Right lung (tissue), 5 donors: ENCODE measurements around the gene TFAP2E. TPM values are rescaled to one million over a fixed set of nuclear protein-coding genes. Genes with fewer than 3 reads are reported as not detected.
A peak's percentile ranks its signal among the peaks of the same experiment; 100 is the strongest.

Experiments used
- DNase-seq, 2 donors: peaks; one replicate each; pipeline ENCODE4 v3.0.0-alpha.2; 2013
- polyA plus RNA-seq, 5 donors: library from polyadenylated mRNA; unstranded; fragments of 120-200 nt; gene quantifications; one replicate each; pipeline versions ENCODE4 v1.2.1 to v1.2.3, GENCODE V29; 2013; ENCODE audit warnings: inconsistent platforms in 1 of 5, low replicate concordance in 1 of 5; ENCODE audit not compliant: insufficient read length in 5 of 5, insufficient read depth in 1 of 5

The TFAP2E gene
- polyA plus RNA-seq, 5 donors, result 3.0 to 7.3 (median 4.2) TPM

DNA sequence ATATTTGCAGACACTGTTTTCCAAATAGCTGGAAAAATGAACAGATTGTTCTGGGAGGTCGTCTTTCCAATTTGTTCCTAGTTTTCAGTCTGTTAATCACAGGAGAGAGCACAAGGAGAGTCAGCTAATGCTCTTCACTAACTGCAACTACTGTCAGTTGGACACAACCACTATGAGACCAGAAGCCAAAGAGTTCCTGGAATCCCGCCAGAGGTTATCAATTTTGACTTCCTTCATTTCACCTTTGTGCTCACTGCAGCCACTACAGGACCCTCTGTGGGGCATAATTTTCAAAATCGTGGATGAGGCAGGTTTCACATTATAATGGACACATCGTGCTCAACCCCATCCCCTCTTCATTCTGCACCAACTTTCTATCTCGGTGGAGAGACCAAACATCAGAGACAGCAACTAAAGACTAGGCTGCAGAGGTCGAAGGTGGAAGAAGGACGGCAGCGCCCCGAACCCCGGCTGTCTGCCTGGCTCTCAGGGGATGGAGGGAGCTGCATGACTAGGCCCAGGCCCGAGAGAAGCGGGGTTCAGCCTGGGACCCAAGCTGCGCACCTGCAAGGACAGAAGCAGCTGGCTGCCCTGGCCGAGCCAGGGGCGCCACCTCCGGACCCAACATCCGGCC is 16.5 kb upstream of the TFAP2E start:
- no peak for DNase-seq

DNA sequence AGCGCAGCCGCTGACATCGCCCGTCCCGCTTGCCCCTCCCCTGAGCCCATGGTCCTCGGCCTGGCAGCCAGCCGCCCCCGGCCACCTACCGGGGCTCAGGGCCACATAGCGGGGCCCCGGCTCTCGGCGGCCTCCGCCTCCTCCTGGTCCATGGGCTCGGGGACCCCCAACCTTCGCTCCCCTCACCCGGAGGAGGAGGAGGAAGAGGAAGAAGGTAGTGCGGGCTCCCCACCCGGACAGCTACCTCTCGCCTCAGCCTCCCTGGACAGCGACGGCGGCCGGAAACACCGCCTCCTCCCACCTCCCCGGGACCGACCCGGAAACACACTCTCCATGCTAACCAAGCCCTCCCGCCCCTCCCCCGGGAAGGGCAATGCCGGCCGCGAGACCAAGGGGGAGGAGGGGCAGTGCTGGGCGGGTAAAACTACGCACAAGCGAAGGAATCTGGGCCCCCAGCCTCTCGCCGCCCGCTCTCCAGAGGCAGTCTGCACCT is 15.9 kb upstream of the TFAP2E start, which contains the start of gene KIAA0319L:
Gene KIAA0319L (minus strand): TSS at position 286 of the 493 bp plus-strand sequence. CDS start 2,912 bp downstream, outside the sequence.
- peak in 1 of 2 donors; percentile 97 for DNase-seq

DNA sequence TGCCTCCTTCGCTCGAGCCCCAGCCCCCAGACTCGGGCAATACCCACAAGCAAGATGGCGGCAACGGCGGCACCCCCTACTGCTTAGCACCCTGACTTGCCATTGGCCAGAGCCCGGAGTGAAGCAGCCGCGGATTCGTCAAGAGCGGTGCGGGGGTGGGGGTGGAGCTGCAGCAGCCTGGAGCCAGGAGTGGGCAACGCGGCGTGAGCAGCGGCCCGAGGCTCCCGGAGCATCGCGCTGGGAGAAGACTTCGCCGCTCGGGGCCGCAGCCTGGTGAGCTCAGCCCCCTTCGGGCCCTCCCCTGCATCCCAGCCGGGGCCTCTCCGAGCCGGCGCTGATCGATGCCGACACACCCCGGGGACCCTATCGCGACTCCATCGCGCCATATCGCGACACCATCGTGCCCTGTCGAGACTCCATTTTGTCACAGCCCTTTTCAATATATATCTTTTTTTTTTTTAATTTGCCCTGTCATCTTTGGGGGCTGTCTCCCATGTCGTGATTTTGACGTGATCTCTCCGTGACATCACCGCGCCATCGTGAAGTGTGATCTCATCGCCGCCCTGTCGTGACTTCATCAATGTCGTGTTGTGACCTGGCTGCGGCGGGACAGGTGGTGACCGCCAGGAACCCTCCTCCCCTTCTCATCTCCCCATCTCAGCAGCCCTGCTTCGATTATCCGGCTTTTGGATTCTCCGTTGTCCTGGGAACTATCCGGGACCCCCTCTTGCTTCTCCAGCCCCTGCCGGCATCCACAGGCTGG is 15.3 kb upstream of the TFAP2E start, which contains the start of gene NCDN:
Gene NCDN (plus strand): TSS at position 189 of the 763 bp plus-strand sequence. CDS start 392 bp downstream, at position 581.
- DNase-seq, result peak in 1 of 2 donors; percentile 99

DNA sequence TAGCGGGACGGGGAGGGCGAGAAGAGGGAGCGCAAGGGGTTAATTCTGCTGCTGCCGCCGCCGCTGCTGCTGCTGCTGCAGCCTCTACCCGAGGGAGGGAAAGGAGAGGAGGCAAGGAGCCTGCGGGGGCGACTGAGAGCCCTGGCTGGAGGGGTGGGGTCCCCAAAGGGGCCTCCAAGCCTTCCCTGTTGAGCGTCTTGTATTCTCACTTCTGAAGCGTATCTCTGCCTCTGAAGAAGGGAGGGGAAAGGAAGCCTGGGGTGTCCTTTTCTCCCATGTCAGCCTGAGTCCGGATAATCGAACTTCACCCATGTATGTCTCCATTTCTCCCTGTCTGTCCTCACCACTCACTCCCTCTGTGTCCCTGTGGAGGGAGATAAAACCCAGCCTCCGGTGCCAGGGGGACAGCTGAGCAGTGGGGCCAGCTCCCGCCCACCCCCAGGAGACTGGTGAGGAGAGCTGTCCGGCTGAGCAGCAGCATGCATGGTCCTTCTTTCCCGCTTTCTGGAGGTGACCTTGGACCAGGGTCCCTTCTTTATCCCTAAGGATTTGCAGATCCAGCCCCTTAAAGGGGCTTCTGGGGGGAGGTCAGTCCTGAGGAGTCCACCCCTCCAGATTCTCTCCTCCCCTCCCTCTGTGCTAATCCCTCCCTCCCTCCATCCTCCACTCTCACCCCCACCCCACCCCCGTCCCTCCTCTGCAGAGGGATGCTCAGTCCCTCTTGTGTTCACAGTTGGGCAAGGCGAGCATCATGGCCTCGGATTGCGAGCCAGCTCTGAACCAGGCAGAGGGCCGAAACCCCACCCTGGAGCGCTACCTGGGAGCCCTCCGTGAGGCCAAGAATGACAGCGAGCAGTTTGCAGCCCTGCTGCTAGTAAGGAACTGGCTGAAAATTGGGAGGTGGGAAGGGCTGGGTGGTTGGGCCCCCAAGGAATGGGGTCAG is 14.5 kb upstream of the TFAP2E start:
- no peak for DNase-seq

DNA sequence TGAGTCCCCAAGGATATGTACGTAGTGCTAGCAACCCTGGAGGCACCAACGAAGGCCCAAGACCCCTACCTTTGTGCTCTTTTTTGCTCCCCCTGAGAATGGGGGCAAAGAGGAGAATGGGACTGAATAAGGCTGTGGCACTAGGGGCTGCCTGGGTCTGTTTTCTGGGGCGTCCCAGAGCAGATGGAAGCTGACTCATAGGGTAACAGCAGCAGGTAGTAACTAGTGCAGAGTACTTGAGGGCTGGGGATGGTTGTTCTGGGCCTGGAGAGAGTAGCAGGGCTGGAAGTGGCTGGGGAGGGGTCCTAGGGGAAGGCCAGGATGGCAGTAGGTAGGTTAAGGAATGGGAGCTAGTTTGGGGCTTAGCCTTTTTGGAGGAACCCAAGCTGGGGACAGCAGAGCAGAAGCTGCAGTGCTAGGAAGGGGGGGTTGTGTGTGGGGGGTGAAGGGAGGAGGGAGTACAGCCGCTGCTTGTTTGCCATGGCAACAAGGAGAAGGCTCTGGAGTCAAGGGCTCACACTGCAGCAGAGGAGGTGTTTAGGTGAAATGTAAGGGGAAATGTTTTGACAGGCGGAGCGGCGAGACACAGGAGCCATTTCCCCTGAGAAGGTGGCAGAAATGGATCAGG is 13.7 kb upstream of the TFAP2E start:
- no peak for DNase-seq

DNA sequence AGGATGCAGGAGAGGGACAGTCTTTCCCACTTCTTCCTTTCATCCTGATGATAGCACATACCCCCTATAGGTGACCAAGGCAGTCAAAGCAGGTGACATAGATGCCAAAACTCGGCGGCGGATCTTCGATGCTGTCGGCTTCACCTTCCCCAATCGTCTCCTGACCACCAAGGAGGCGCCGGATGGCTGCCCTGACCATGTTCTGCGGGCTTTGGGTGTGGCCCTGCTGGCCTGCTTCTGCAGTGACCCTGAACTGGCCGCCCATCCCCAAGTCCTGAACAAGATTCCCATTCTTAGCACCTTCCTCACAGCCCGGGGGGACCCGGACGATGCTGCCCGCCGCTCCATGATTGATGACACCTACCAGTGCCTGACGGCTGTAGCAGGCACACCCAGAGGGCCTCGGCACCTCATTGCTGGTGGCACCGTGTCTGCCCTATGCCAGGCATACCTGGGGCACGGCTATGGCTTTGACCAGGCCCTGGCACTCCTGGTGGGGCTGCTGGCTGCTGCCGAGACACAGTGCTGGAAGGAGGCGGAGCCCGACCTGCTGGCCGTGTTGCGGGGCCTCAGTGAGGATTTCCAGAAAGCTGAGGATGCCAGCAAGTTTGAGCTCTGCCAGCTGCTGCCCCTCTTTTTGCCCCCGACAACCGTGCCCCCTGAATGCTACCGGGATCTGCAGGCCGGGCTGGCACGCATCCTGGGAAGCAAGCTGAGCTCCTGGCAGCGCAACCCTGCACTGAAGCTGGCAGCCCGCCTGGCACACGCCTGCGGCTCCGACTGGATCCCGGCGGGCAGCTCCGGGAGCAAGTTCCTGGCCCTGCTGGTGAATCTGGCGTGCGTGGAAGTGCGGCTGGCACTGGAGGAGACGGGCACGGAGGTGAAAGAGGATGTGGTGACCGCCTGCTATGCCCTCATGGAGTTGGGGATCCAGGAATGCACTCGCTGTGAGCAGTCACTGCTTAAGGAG is 12.6 kb upstream of the TFAP2E start:
- DNase-seq, result no peak

DNA sequence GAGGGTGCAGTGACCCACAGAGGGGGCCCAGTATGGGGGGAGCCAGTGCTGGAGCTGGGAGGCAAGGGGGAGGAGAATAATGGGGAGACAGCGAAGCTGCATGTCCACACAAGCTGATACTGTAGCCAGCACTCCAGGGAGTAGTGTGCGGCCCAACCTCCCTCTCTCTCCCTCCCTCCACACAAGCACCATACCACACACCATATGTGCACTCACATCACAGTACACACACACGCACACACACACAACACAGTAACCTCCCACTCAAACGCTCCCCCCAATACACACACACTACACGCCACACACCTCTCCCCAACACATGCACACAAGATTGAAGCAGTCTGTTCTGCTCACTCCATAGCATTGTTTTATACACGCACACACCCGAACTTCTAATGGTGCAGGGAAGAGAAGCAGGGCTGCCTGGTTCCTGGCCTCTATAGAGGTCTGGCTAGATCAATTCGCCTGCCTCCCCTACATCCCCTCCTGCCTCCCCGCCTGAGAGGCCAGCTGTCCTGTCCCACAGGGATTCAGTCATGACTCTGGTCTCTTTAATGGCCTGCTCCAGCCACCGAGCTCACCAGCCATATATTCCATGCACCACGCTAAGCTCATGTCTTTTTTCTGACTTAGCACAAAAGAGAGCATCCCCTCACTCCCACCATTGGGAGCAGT is 11.7 kb upstream of the TFAP2E start:
- no peak for DNase-seq

DNA sequence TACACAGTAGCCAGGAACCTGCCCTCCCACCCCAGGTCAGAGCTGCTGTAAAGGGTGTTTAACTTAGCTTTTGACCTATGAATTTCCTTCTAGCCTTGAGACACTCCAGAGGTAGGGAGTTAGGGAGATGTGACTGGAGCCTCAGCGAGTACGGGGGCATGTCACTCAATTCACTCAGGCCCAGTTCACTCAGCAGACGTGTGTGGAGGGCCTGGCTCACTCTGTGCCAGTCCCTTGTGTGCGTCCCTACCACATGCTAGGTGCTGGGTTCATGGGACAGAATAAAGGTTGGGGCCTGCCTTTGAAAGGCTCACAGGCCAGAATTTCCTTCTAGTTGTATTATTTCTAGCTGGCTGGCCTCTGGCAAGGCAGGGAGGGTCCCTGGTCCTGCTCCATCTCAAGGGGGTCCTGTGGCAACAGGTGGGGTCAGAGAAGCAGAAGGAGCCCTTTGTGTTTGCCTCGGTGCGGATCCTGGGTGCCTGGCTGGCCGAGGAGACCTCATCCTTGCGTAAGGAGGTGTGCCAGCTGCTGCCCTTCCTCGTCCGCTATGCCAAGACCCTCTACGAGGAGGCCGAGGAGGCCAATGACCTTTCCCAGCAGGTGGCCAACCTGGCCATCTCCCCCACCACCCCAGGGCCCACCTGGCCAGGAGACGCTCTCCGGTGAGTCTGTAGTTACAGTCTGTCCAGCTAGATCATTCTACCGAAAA is 11.0 kb upstream of the TFAP2E start:
- no peak for DNase-seq

DNA sequence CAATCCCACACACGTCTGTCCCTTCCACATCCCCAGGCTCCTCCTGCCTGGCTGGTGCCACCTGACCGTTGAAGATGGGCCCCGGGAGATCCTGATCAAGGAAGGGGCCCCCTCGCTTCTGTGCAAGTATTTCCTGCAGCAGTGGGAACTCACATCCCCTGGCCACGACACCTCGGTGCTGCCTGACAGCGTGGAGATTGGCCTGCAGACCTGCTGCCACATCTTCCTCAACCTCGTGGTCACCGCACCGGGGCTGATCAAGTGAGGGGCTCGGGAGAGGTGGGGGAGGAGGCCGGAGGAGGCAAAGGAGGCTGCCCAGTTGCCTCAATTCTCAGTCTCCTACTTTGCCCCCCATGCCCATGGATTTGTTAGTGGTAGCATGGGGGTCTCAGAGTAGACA is 9.9 kb upstream of the TFAP2E start:
- DNase-seq, result no peak

DNA sequence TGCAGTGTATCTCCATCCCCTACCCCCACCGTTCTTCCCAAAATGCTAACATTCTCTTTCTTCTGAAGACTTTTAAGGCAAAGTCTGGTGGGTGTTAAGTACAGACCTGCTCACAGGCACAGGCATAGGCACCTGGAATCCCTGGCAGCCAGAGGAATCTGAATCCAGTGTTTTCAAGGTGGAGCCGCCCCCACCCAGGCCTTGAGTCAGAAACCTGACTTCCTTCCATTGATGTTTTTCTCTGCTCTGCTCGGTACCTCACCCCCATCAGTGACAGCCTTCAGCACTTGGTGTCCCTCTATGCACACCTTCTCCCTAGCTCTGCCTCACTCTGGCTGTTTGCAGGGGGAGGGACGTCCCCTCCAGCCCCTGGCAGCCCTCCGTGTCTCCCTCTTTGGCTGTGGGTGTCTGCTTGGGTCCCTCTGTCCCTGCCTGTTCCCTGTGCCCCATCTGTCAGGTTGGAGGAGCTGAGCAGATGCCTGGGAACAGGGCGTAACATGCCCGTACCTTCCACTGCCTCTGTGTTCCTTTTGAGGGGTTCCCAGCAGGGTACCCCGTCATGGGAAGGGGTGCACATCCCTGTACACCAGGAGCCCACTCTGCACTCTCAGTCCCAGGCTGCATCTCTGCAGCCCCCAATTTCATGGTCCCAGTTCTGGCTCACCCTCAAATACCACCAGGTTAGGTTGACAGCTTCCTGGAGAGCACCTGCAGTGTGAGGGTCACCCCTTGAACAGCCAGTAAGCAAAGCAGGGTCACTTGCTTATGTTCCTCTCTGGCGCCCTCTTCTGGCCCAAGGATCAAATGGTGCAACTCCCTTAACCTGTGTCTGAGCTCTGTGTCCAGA is 8.9 kb upstream of the TFAP2E start:
- DNase-seq, result peak in 1 of 2 donors; percentile 68

DNA sequence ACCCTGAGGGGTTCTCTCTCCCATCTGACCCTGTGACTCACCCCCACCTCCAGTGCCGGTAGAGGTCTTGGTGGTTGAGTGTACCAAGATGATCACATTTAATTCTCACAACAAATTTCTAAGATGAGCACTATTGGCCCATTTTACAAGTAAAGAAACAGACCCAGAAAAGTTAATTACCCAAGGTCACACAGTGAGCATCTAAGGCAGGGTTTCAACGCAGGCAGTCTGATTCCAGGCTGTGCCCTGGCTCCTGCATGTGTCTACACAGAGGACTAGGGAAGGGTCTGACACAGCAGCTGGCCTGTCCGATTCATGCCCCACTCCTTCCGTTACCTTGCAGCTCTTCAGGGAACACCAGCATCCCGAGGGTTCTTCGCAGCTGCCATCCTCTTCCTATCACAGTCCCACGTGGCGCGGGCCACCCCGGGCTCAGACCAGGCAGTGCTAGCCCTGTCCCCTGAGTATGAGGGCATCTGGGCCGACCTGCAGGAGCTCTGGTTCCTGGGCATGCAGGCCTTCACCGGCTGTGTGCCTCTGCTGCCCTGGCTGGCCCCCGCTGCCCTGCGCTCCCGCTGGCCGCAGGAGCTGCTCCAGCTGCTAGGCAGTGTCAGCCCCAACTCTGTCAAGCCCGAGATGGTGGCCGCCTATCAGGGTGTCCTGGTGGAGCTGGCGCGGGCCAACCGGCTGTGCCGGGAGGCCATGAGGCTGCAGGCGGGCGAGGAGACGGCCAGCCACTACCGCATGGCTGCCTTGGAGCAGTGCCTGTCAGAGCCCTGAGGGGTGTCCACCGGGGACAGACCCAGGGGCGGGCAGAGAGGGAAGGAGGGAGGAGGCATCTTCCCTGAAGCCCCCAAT is 8.0 kb upstream of the TFAP2E start:
- no peak for DNase-seq

DNA sequence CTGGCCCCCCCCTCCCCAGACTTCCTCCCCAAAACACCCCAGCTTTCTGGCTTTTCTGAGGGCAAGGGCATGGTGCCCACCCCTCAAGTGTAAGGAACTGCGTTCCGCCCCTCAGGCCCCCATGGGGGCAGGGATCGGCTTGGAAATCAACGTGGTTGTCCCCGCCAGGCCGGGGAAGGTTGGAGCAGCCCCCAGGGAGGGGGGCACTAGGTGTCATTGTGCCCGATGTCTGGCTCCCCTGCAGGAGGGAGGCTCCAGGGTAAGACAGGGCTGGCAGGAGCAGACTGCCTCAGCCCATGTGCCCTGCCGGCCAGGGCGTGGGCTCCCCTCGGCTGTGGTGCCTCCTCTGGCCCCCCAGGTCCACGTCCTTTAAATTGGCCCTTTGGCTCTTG is 7.4 kb upstream of the TFAP2E start:
- DNase-seq, result no peak

DNA sequence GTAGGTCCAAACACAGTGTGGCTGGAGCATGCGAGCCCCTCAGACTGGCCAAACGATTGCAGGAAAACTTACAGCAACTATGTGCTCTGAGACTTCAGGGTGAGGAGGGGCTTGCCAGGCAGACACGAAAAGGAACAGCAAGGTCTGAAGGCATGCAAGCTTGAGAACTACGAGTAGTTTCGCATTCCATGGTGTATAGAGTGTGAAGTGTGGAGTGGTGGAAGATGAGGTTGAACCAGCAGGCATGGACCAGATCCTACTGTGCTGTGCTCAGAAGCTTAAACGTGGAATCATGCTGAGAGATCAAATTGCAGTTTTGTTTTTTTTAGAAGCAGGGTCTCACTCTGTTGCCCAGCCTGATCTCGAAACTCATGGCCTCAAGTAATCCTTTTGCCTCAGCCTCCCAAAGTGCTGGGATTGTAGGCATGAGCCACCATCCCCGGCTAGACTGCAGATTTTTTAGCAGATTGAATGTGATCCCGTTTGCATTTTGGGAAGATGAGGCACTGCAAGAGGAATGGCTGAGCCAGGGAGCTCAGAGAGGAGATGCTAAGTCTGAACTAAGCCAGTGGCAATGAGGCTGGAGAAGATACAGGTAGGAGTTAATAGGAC is 5.1 kb upstream of the TFAP2E start:
- DNase-seq, result no peak

DNA sequence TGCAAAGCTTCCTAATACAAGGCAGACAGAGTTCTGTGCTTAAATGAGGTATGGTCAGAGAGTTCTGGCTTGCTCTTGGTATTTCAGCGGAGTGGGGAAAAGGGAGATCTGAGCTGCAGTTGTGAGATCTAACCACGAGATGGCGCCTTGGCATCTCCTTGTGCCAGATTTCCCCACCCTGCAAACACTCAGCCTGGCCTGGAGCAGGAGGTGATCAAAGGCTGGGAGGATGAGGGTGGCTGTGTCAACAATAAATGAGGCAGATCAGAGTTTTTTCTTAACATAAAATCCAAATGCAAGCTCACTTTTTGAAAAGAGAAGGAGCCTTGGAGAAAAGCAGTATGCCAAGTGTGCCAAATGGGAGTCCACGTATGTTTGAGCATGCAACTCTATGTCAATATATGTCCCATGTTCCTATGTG is 4.1 kb upstream of the TFAP2E start:
- peak; percentile 64 to 69 for DNase-seq

DNA sequence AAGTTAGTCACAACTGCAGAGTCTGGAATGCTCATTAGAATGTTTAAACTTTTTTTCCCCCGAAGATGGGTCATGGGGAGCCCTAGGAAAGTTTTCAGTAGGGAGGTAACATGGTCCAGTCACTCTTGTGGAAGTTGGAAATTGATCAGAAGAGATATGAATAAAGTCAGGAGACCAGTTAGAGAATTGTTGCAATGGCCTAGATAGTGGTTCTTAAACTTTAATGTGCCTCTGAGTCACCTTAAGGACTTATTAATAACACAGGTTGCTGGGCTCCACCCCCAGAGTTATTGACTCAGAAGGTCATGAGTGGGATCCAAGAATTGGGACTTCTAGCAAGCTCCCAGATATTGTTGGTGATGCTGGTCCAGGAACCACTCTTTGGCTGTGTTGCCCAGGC is 3.2 kb upstream of the TFAP2E start:
- DNase-seq, result no peak

DNA sequence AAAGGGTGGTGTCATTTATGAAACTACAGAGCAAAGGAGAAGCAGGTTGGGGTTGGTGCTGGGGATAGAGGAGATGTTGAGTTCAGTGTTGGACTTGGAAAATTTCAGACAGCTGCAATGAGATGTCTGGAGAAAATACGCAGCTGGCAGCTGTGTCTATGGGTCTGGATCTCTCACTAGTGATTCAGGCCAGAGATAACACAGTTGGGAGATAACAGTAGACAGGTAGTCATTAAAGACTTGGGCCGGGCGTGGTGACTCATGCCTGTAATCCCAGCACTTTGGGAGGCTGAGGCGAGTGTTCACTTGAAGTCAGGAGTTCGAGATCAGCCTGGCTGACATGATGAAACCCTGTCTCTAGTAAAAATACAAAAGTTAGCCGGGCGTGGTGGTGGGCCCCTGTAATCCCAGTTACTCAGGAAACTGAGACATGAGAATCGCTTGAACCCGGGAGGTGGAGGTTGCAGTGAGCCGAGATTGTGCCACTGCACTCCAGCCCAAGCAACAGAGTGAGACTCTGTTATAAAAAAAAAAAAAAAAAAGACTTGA is 2.5 kb upstream of the TFAP2E start:
- no peak for DNase-seq
